ENCODE measurements around the gene ACKR1.
A peak's percentile ranks its signal among the peaks of the same experiment; 100 is the strongest.

The ACKR1 gene

DNA sequence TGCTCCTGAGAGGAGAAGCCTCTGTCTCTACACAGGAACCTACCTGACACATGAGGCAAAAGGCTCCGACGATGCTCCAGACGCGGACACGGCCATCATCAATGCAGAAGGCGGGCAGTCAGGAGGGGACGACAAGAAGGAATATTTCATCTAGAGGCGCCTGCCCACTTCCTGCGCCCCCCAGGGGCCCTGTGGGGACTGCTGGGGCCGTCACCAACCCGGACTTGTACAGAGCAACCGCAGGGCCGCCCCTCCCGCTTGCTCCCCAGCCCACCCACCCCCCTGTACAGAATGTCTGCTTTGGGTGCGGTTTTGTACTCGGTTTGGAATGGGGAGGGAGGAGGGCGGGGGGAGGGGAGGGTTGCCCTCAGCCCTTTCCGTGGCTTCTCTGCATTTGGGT lies 3.9 kb upstream of the ACKR1 start:
- POLR2A ChIA-PET: no interaction called here
- peak overlapping the region in 3 of 7 experiments; percentile 7 to 62 (median 36) for H3K4me3 ChIP-seq (ENCODE audit: control insufficient read depth in 1 of 7, extremely low read depth in 1 of 7, insufficient read depth in 4 of 7, low read depth in 2 of 7, low read length in 6 of 7)
- CTCF ChIA-PET: interaction anchor here (0.7 to 11.3 kb wide), 5 partner anchors 10 to 597 kb away, joined by 3 to 198 read pairs (median 4); partner anchors contain the start of gene ACKR1
- no peaks in the 10 kb centered on the region for H3K36me3 ChIP-seq (ENCODE audit: control insufficient read depth in 4 of 4, insufficient read depth in 4 of 4, low read length in 3 of 4)
- peaks cover 0 to 2% (median 0%) of the 10 kb centered on the region in 5 experiments for H3K27me3 ChIP-seq (replicated peaks in 2 of 5; ENCODE audit: control insufficient read depth in 4 of 5, insufficient read depth in 5 of 5, low read length in 4 of 5)
- H3K4me1 ChIP-seq (ENCODE audit: control extremely low read depth in 1 of 4, control insufficient read depth in 4 of 4, insufficient read depth in 4 of 4, low read length in 3 of 4): peaks cover 0 to 74% (median 43%) of the 10 kb centered on the region in 4 experiments
- peak; percentile 36 to 78 (median 68) for DNase-seq
- 0% methylated on average over 9 of the region's 18 CpGs for WGBS (ENCODE audit: insufficient coverage)
- no peaks in the 10 kb centered on the region for H3K9me3 ChIP-seq (ENCODE audit: control extremely low read depth in 1 of 5, control insufficient read depth in 4 of 5, insufficient read depth in 2 of 5, low read depth in 1 of 5, low read length in 4 of 5)
- H3K27ac ChIP-seq (ENCODE audit: insufficient read depth in 1 of 2, low read depth in 1 of 2, low read length in 2 of 2, poor library complexity in 1 of 2, severe bottlenecking in 2 of 2): no peak overlapping the region

DNA sequence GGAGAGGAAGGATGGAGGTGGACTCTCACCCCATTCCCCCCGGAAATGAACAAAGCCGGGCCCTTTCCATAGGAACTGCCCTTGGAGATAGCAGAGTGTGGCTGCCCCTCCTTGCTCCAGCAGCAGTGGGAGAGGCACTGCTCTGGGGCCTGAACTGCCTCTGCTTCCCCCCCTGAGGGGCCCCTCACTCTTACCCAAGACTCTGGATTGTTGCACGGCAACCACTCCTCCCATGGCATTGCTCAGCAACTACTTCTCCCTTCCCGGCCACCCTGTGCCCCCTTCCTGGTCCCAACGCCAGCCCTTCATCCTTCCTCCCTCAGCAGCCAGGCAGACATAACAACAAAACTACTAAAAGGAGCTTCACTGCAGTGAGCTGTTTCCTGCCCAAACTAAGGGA lies 3.0 kb upstream of the ACKR1 start:
- no peaks in the 10 kb centered on the region for H3K36me3 ChIP-seq (ENCODE audit: control insufficient read depth in 4 of 4, insufficient read depth in 4 of 4, low read length in 3 of 4)
- H3K27ac ChIP-seq (ENCODE audit: insufficient read depth in 1 of 2, low read depth in 1 of 2, low read length in 2 of 2, poor library complexity in 1 of 2, severe bottlenecking in 2 of 2): no peak overlapping the region
- 5% methylated on average over 3 of the region's 5 CpGs for WGBS (ENCODE audit: insufficient coverage)
- ChIA-PET CTCF (interaction anchor here (0.6 to 11.3 kb wide), 3 partner anchors 9 to 40 kb away, joined by 3 to 198 read pairs (median 3); partner anchors contain the start of gene ACKR1), POLR2A (interaction anchor here (0.5 kb wide), 1 partner anchor 1525 kb away, joined by 4 read pairs; no protein-coding TSS in a partner anchor)
- H3K4me1 ChIP-seq (ENCODE audit: control extremely low read depth in 1 of 4, control insufficient read depth in 4 of 4, insufficient read depth in 4 of 4, low read length in 3 of 4): peaks cover 0 to 74% (median 43%) of the 10 kb centered on the region in 4 experiments
- peak in 1 of 3 donors; percentile 17 for DNase-seq
- no peaks in the 10 kb centered on the region for H3K9me3 ChIP-seq (ENCODE audit: control extremely low read depth in 1 of 5, control insufficient read depth in 4 of 5, insufficient read depth in 2 of 5, low read depth in 1 of 5, low read length in 4 of 5)
- H3K4me3 ChIP-seq (ENCODE audit: control insufficient read depth in 1 of 7, extremely low read depth in 1 of 7, insufficient read depth in 4 of 7, low read depth in 2 of 7, low read length in 6 of 7): peak overlapping the region in 3 of 7 experiments; percentile 42 to 54 (median 46)
- peaks cover 0 to 2% (median 0%) of the 10 kb centered on the region in 5 experiments for H3K27me3 ChIP-seq (replicated peaks in 2 of 5; ENCODE audit: control insufficient read depth in 4 of 5, insufficient read depth in 5 of 5, low read length in 4 of 5)

DNA sequence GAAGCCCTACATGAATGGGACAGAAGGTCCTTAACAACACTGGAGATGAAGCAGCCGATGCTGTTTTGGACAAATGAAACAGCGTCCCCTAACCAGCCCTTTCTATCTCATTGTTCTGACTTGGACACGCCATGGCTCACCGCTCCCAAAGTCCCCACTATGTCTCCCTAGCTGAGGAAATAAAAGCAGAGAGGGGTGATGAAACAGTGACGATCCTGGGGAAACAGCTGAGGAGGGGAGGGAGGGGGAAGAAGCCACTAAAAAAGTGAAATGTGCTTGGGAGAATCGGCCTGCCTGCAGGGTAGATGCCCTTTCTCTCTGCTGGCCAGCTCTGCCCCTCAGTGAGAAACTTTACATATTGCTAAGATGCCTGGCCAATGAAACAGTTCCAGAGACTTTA lies 1.1 kb upstream of the ACKR1 start:
- Histone ChIP-seq H3K4me1 (ENCODE audit: control extremely low read depth in 1 of 4, control insufficient read depth in 4 of 4, insufficient read depth in 4 of 4, low read length in 3 of 4) (peaks cover 0 to 66% (median 39%) of the 10 kb centered on the region in 4 experiments), H3K27me3 (replicated peaks in 2 of 5; ENCODE audit: control insufficient read depth in 4 of 5, insufficient read depth in 5 of 5, low read length in 4 of 5) (peaks cover 0 to 13% (median 4%) of the 10 kb centered on the region in 5 experiments), H3K36me3 (ENCODE audit: control insufficient read depth in 4 of 4, insufficient read depth in 4 of 4, low read length in 3 of 4) (no peaks in the 10 kb centered on the region), H3K9me3 (ENCODE audit: control extremely low read depth in 1 of 5, control insufficient read depth in 4 of 5, insufficient read depth in 2 of 5, low read depth in 1 of 5, low read length in 4 of 5) (no peaks in the 10 kb centered on the region), H3K27ac (ENCODE audit: insufficient read depth in 1 of 2, low read depth in 1 of 2, low read length in 2 of 2, poor library complexity in 1 of 2, severe bottlenecking in 2 of 2) (no peak overlapping the region), H3K4me3 (ENCODE audit: control insufficient read depth in 1 of 7, extremely low read depth in 1 of 7, insufficient read depth in 4 of 7, low read depth in 2 of 7, low read length in 6 of 7) (no peak overlapping the region)
- 77% methylated on average over 5 of the region's 6 CpGs for WGBS (ENCODE audit: insufficient coverage)
- POLR2A ChIA-PET: no interaction called here
- CTCF ChIA-PET: interaction anchor here (11.3 to 18.1 kb wide), 3 partner anchors 5 to 41 kb away, joined by 198 to 230 read pairs (median 198); partner anchors contain the start of gene ACKR1
- no peak for DNase-seq

DNA sequence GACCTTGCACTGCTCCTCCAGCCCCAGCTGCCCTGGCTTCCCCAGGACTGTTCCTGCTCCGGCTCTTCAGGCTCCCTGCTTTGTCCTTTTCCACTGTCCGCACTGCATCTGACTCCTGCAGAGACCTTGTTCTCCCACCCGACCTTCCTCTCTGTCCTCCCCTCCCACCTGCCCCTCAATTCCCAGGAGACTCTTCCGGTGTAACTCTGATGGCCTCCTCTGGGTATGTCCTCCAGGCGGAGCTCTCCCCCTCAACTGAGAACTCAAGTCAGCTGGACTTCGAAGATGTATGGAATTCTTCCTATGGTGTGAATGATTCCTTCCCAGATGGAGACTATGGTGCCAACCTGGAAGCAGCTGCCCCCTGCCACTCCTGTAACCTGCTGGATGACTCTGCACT lies 550 bp downstream of the ACKR1 start:
- no peak overlapping the region for H3K4me3 ChIP-seq (ENCODE audit: control insufficient read depth in 1 of 7, extremely low read depth in 1 of 7, insufficient read depth in 4 of 7, low read depth in 2 of 7, low read length in 6 of 7)
- H3K9me3 ChIP-seq (ENCODE audit: control extremely low read depth in 1 of 5, control insufficient read depth in 4 of 5, insufficient read depth in 2 of 5, low read depth in 1 of 5, low read length in 4 of 5): no peaks in the 10 kb centered on the region
- WGBS (ENCODE audit: insufficient coverage): 98% methylated on average over 6 of the region's 6 CpGs
- peaks cover 3 to 19% (median 5%) of the 10 kb centered on the region in 5 experiments for H3K27me3 ChIP-seq (replicated peaks in 2 of 5; ENCODE audit: control insufficient read depth in 4 of 5, insufficient read depth in 5 of 5, low read length in 4 of 5)
- ChIA-PET POLR2A (interaction anchor here (0.7 kb wide), 1 partner anchor 119 kb away, joined by 3 read pairs; no protein-coding TSS in a partner anchor), CTCF (interaction anchor here (0.6 to 18.1 kb wide), 4 partner anchors 6 to 42 kb away, joined by 3 to 230 read pairs (median 104); no protein-coding TSS in a partner anchor)
- no peak for DNase-seq
- H3K27ac ChIP-seq (ENCODE audit: insufficient read depth in 1 of 2, low read depth in 1 of 2, low read length in 2 of 2, poor library complexity in 1 of 2, severe bottlenecking in 2 of 2): no peak overlapping the region
- peaks cover 0 to 52% (median 36%) of the 10 kb centered on the region in 4 experiments for H3K4me1 ChIP-seq (ENCODE audit: control extremely low read depth in 1 of 4, control insufficient read depth in 4 of 4, insufficient read depth in 4 of 4, low read length in 3 of 4)
- H3K36me3 ChIP-seq (ENCODE audit: control insufficient read depth in 4 of 4, insufficient read depth in 4 of 4, low read length in 3 of 4): no peaks in the 10 kb centered on the region

DNA sequence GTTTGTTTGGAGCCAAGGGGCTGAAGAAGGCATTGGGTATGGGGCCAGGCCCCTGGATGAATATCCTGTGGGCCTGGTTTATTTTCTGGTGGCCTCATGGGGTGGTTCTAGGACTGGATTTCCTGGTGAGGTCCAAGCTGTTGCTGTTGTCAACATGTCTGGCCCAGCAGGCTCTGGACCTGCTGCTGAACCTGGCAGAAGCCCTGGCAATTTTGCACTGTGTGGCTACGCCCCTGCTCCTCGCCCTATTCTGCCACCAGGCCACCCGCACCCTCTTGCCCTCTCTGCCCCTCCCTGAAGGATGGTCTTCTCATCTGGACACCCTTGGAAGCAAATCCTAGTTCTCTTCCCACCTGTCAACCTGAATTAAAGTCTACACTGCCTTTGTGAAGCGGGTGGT lies 1.4 kb downstream of the ACKR1 start:
- no peak for DNase-seq
- H3K4me3 ChIP-seq (ENCODE audit: control insufficient read depth in 1 of 7, extremely low read depth in 1 of 7, insufficient read depth in 4 of 7, low read depth in 2 of 7, low read length in 6 of 7): no peak overlapping the region
- H3K4me1 ChIP-seq (ENCODE audit: control extremely low read depth in 1 of 4, control insufficient read depth in 4 of 4, insufficient read depth in 4 of 4, low read length in 3 of 4): peaks cover 0 to 45% (median 28%) of the 10 kb centered on the region in 4 experiments
- H3K9me3 ChIP-seq (ENCODE audit: control extremely low read depth in 1 of 5, control insufficient read depth in 4 of 5, insufficient read depth in 2 of 5, low read depth in 1 of 5, low read length in 4 of 5): no peaks in the 10 kb centered on the region
- H3K36me3 ChIP-seq (ENCODE audit: control insufficient read depth in 4 of 4, insufficient read depth in 4 of 4, low read length in 3 of 4): no peaks in the 10 kb centered on the region
- whole genome bisulfite sequencing (ENCODE audit: insufficient coverage): 100% methylated on average over 3 of the region's 4 CpGs
- CTCF ChIA-PET: interaction anchor here (0.6 to 18.1 kb wide), 7 partner anchors 7 to 688 kb away, joined by 3 to 230 read pairs (median 4); no protein-coding TSS in a partner anchor
- POLR2A ChIA-PET: no interaction called here
- H3K27ac ChIP-seq (ENCODE audit: insufficient read depth in 1 of 2, low read depth in 1 of 2, low read length in 2 of 2, poor library complexity in 1 of 2, severe bottlenecking in 2 of 2): no peak overlapping the region
- H3K27me3 ChIP-seq (replicated peaks in 2 of 5; ENCODE audit: control insufficient read depth in 4 of 5, insufficient read depth in 5 of 5, low read length in 4 of 5): peaks cover 3 to 19% (median 5%) of the 10 kb centered on the region in 5 experiments

DNA sequence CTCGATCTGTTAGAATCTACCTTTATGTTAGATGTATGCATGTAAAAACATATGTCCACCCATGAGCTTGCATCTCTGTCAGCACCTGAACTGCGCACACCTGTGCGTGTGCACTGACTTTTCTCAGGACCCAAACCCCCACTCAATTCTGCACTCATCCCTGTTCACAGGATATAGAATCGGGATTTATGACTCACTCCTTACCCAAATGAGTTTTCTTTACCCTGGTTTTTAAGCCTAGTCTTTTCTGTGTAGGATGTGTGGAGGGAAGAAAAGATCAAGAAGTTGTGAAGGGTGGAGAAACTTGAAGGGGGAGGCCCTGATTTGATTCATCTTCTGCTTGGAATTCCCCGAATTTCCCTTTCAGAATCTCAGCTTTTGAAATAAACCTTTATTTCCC lies 2.4 kb downstream of the ACKR1 start:
- no peaks in the 10 kb centered on the region for H3K36me3 ChIP-seq (ENCODE audit: control insufficient read depth in 4 of 4, insufficient read depth in 4 of 4, low read length in 3 of 4)
- ChIA-PET POLR2A (no interaction called here), CTCF (interaction anchor here (1.0 to 18.1 kb wide), 6 partner anchors 8 to 75 kb away, joined by 3 to 230 read pairs (median 4); no protein-coding TSS in a partner anchor)
- no peak overlapping the region for H3K4me3 ChIP-seq (ENCODE audit: control insufficient read depth in 1 of 7, extremely low read depth in 1 of 7, insufficient read depth in 4 of 7, low read depth in 2 of 7, low read length in 6 of 7)
- H3K27ac ChIP-seq (ENCODE audit: insufficient read depth in 1 of 2, low read depth in 1 of 2, low read length in 2 of 2, poor library complexity in 1 of 2, severe bottlenecking in 2 of 2): no peak overlapping the region
- H3K27me3 ChIP-seq (replicated peaks in 2 of 5; ENCODE audit: control insufficient read depth in 4 of 5, insufficient read depth in 5 of 5, low read length in 4 of 5): peaks cover 3 to 19% (median 6%) of the 10 kb centered on the region in 5 experiments
- H3K4me1 ChIP-seq (ENCODE audit: control extremely low read depth in 1 of 4, control insufficient read depth in 4 of 4, insufficient read depth in 4 of 4, low read length in 3 of 4): peaks cover 0 to 38% (median 18%) of the 10 kb centered on the region in 4 experiments
- no peaks in the 10 kb centered on the region for H3K9me3 ChIP-seq (ENCODE audit: control extremely low read depth in 1 of 5, control insufficient read depth in 4 of 5, insufficient read depth in 2 of 5, low read depth in 1 of 5, low read length in 4 of 5)
- no peak for DNase-seq
- 100% methylated on average over 1 of the region's 5 CpGs for WGBS (ENCODE audit: insufficient coverage)

DNA sequence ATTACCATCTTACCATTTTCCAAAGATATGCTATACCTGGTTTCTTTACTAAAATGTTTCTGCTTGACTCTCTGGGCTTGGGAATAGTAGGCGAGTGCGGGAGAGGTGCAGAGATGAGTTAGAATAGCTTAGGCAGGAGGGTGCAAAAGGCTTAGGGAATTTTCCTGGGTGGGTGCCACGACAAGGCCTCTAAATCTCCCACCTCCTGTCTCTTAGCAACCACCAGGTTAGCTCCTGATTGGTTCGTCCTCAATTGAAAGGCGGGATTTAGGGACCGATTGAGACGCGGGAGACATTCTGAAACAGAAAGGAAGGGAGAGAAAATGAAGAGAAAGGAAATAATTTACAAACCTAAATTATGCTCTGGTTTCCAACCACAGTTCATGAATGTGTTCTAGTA lies 3.1 kb downstream of the ACKR1 start:
- no peaks in the 10 kb centered on the region for H3K9me3 ChIP-seq (ENCODE audit: control extremely low read depth in 1 of 5, control insufficient read depth in 4 of 5, insufficient read depth in 2 of 5, low read depth in 1 of 5, low read length in 4 of 5)
- no peak for DNase-seq
- WGBS (ENCODE audit: insufficient coverage): no CpG with 5 or more reads among the region's 8 CpGs
- POLR2A ChIA-PET: no interaction called here
- CTCF ChIA-PET: interaction anchor here (1.0 to 18.1 kb wide), 4 partner anchors 9 to 50 kb away, joined by 3 to 230 read pairs (median 102); no protein-coding TSS in a partner anchor
- H3K27me3 ChIP-seq (replicated peaks in 2 of 5; ENCODE audit: control insufficient read depth in 4 of 5, insufficient read depth in 5 of 5, low read length in 4 of 5): peaks cover 3 to 19% (median 6%) of the 10 kb centered on the region in 5 experiments
- peaks cover 0 to 31% (median 13%) of the 10 kb centered on the region in 4 experiments for H3K4me1 ChIP-seq (ENCODE audit: control extremely low read depth in 1 of 4, control insufficient read depth in 4 of 4, insufficient read depth in 4 of 4, low read length in 3 of 4)
- no peaks in the 10 kb centered on the region for H3K36me3 ChIP-seq (ENCODE audit: control insufficient read depth in 4 of 4, insufficient read depth in 4 of 4, low read length in 3 of 4)
- H3K27ac ChIP-seq (ENCODE audit: insufficient read depth in 1 of 2, low read depth in 1 of 2, low read length in 2 of 2, poor library complexity in 1 of 2, severe bottlenecking in 2 of 2): no peak overlapping the region
- H3K4me3 ChIP-seq (ENCODE audit: control insufficient read depth in 1 of 7, extremely low read depth in 1 of 7, insufficient read depth in 4 of 7, low read depth in 2 of 7, low read length in 6 of 7): no peak overlapping the region
